A673 (cell line): Measurements from ENCODE around the gene KRI1.

Experiments
- EZH2 ChIP-seq: fragments of 200-600 bp; sonication (generic); IDR thresholded peaks from 2 replicates; pipeline ENCODE4 v1.6.1; 2017; ENCODE audit warnings: borderline replicate concordance, low read depth, mild to moderate bottlenecking, mixed read lengths, antibody characterized with exemption, low read length; ENCODE audit not compliant: poor library complexity, severe bottlenecking
- TF ChIP-seq, protein P1 (sequence below): fragments of 300-800, 200-600 bp; sonication (generic); conservative IDR thresholded peaks from 2 replicates; pipeline ENCODE4 v1.5.1; 2017; ENCODE audit warnings: low read depth, mild to moderate bottlenecking, antibody characterized with exemption, low read length, moderate library complexity, mixed read lengths

DNA sequence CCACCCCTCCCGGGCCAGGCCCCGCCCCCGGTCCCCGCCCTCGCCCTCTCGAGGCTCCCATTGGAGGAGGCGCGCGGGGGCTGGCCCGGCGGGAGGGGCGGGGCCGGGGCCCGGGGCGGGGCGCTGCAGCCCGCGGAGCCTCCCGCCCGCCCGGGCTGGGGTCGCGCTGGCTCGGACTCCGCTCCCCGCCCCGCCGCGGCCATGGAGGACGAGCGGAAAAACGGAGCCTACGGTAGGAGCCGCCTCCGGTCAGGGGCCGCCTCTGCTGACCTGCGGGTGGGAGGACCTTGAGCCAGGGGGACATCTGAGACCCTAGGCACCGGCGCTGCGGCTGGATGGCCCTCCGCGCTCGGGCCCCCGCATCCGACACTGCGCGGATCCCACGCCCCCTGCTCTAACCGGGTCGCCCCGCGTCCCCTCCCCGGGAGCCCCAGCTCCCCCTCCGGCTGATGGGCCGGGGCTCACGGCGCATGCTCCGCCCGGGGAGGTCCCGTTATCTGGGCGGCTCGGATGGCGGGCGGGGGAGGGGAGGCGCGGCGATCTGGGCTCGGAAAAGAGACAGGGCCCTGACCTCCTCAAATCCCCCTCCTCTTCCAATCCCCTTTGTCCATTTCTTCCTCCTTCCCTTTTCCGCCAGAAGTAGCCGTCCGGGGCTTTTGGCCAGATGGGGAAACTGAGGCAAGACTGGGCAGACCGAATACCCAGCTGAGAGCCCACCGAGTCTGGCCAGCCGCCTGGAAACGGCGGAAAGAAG lies 36.7 kb upstream of the KRI1 start:
- TF ChIP-seq, protein P1, sequence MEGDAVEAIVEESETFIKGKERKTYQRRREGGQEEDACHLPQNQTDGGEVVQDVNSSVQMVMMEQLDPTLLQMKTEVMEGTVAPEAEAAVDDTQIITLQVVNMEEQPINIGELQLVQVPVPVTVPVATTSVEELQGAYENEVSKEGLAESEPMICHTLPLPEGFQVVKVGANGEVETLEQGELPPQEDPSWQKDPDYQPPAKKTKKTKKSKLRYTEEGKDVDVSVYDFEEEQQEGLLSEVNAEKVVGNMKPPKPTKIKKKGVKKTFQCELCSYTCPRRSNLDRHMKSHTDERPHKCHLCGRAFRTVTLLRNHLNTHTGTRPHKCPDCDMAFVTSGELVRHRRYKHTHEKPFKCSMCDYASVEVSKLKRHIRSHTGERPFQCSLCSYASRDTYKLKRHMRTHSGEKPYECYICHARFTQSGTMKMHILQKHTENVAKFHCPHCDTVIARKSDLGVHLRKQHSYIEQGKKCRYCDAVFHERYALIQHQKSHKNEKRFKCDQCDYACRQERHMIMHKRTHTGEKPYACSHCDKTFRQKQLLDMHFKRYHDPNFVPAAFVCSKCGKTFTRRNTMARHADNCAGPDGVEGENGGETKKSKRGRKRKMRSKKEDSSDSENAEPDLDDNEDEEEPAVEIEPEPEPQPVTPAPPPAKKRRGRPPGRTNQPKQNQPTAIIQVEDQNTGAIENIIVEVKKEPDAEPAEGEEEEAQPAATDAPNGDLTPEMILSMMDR = no peak
- no peak for TF ChIP-seq EZH2
